Kidney epithelial cell (primary cell): Measurements from ENCODE around the gene TMEM165. TPM values are rescaled to one million over a fixed set of nuclear protein-coding genes. Genes with fewer than 3 reads are reported as not detected.

Experiments used
- DNase-seq: peaks from one replicate; pipeline ENCODE4 v3.0.0-alpha.2; 2010; ENCODE audit warnings: low read depth
- H3K27me3 ChIP-seq: 2 replicates; pipeline ENCODE4 v1.6.0; 2011; ENCODE audit warnings: low read length; ENCODE audit not compliant: control insufficient read depth, insufficient read depth
- H3K36me3 ChIP-seq: 2 replicates; pipeline ENCODE4 v1.5.1; 2011; ENCODE audit warnings: low read length; ENCODE audit not compliant: control insufficient read depth, insufficient read depth
- H3K4me3 ChIP-seq: 2 replicates; pipeline ENCODE4 v1.5.1; 2011; ENCODE audit warnings: low read depth, mild to moderate bottlenecking, control low read depth, low read length
- total RNA-seq: library from RNA; depleted of rRNA; stranded (reverse); fragments of >200 nt; gene quantifications from 2 replicates; pipeline ENCODE4 v1.2.3, GENCODE V29; 2015
- TF ChIP-seq, protein P1 (sequence below): IDR thresholded peaks from 2 replicates; pipeline ENCODE4 v1.5.1; 2011; ENCODE audit warnings: mild to moderate bottlenecking, moderate library complexity, low read length, control low read depth, inconsistent platforms; ENCODE audit not compliant: insufficient read depth, poor library complexity, severe bottlenecking

TMEM165 gene
- total RNA-seq, 1 donor from 2014 or later, result 129 TPM

DNA sequence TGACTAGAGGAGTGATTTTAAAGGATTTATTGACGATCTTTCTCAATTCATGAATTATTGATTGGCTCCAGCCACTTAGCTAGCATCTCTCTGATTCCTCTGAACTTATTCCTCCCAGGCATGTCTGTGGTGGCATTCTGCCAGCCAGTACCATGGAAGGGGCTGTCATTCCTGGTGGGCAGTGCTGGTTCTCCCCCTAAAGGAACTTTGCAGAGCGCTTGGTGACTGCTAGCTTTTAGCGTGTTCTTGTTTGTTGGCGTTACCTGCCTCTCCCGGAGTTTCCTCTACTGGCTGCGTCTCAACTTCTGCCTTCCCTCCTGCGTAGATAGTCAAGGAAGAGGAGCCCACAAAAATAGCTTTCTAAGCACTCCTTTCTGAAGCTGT lies 30.4 kb upstream of the TMEM165 start:
- H3K27me3 ChIP-seq, result no peaks in the 10 kb centered on the region
- H3K4me3 ChIP-seq, result no peak overlapping the region
- H3K36me3 ChIP-seq, result no peaks in the 10 kb centered on the region
- TF ChIP-seq, protein P1, sequence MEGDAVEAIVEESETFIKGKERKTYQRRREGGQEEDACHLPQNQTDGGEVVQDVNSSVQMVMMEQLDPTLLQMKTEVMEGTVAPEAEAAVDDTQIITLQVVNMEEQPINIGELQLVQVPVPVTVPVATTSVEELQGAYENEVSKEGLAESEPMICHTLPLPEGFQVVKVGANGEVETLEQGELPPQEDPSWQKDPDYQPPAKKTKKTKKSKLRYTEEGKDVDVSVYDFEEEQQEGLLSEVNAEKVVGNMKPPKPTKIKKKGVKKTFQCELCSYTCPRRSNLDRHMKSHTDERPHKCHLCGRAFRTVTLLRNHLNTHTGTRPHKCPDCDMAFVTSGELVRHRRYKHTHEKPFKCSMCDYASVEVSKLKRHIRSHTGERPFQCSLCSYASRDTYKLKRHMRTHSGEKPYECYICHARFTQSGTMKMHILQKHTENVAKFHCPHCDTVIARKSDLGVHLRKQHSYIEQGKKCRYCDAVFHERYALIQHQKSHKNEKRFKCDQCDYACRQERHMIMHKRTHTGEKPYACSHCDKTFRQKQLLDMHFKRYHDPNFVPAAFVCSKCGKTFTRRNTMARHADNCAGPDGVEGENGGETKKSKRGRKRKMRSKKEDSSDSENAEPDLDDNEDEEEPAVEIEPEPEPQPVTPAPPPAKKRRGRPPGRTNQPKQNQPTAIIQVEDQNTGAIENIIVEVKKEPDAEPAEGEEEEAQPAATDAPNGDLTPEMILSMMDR, result no peak
- DNase-seq, result no peak

DNA sequence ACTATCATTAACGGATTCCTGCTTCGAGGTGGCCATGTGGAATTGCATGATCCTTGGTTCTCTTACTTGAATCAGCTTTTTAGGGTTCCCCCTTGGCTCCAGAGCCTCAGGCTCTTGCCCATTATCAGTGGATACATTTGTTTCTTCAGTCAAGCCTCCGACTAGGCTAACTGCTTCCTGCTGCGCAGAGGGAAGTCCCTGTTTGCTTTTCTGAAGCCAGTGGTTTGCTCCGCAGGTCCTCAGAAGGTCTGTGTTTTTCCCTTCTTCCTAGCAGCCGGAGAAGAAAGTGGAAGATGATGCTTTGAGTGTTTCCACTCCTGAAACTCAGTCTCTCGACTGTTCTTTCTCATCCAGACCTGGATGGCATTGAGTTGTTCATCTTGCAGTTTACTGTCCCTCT lies 29.1 kb upstream of the TMEM165 start:
- no peak for DNase-seq
- TF ChIP-seq, protein P1, result no peak
- H3K27me3 ChIP-seq, result no peaks in the 10 kb centered on the region
- no peaks in the 10 kb centered on the region for H3K36me3 ChIP-seq
- H3K4me3 ChIP-seq, result no peak overlapping the region

DNA sequence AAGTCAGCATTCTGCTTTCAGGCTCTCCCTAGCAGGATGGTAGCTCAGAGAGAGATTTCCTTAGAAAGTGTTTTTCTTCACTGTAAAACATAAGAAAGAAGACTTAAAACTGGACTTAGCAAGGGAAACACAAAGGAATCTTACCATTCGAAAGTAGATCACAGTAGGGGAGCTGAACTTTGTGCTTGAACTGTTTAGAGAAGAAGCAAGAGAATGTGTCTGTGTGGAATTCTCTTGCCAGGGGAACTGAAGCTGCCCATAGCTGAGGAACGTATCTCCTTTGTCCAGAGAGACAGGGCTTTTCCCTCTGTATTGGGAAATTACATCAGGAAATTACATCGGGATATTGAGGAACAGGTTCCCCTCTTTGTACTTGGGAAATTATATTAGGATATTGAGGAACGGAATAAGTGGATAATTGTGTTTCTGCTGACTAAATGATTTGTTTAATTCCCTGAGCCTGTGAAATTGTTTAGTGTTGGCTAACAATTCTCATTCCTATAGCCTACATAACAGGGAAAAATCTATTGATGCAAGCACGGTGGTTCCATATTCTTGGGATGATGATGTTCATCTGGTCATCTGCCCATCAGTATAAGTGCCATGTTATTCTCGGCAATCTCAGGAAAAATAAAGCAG lies 28.6 kb upstream of the TMEM165 start:
- H3K4me3 ChIP-seq, result no peak overlapping the region
- DNase-seq, result no peak
- no peaks in the 10 kb centered on the region for H3K36me3 ChIP-seq
- TF ChIP-seq, protein P1, result no peak
- H3K27me3 ChIP-seq, result no peaks in the 10 kb centered on the region

DNA sequence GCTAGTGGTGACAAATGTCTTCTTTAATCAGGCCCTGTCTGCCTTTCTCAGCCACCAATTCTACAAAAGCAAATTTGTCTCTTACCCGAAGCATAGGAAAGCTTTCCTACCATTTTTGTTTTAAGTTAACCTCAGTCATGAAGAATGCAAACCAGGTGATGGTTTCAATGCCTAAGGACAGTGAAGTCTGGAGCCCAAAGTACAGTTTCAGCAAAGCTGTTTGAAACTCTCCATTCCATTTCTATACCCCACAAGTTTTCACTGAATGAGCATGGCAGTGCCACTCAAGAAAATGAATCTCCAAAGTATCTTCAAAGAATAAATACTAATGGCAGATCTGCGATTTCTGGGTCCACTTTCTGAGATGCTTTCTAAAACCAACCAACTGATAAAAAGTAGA lies 25.8 kb upstream of the TMEM165 start:
- Histone ChIP-seq H3K36me3 (no peaks in the 10 kb centered on the region), H3K27me3 (no peaks in the 10 kb centered on the region), H3K4me3 (no peak overlapping the region)
- no peak for DNase-seq
- TF ChIP-seq, protein P1, result no peak

DNA sequence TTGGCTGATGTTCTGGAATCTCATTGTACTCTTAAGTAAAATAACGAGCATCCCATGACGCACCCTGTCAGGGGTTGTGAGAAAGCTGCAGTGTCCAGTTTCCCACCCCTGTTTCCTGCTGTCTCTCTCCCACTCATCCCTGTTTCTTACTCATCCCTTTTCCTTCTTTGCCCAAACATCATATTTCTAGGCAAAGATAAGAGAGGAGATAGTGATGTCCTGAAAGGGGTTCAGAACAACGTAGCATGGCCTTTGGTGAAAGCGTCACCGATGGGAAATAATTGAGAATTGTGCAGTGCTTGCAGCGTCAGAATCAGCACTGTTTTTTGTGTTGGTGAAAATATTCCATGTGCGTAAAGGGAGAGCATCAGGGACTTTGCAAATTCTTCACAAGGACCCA lies 23.5 kb upstream of the TMEM165 start:
- no peak overlapping the region for H3K4me3 ChIP-seq
- TF ChIP-seq, protein P1, result no peak
- H3K27me3 ChIP-seq, result no peaks in the 10 kb centered on the region
- H3K36me3 ChIP-seq, result no peaks in the 10 kb centered on the region
- no peak for DNase-seq

DNA sequence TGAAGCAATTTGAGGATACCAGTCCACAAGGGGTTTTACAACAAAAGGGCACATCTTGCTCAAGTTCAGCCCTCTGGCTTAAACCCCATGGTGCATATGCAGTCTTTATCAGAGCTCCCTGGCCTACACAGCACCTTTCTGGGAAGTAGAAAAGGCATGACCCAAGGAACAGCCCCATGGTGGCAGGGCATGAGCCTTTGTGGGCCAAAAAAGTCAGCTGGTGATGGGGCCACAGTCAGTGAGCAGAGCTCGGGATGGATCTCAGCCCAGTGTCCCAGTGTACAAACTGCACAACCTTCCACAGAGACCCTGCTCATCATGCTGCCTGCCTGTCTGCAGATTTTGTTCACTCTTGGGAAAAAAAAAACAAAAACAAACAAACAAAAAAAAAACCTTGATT lies 22.3 kb upstream of the TMEM165 start:
- H3K36me3 ChIP-seq, result no peaks in the 10 kb centered on the region

More for the DNA sequence above, 22.3 kb upstream of the TMEM165 start:
- TF ChIP-seq, protein P1, result no peak
- no peak for DNase-seq
- Histone ChIP-seq H3K4me3 (no peak overlapping the region), H3K27me3 (no peaks in the 10 kb centered on the region)
